PFSK-1 (cell line): ENCODE results near the gene CENPM.

ENCODE experiments used
- FOXP2 ChIP-seq: optimal IDR thresholded peaks from 2 replicates; pipeline ENCODE3; 2011; ENCODE audit warnings: borderline replicate concordance, control low read depth, inconsistent platforms; ENCODE audit not compliant: insufficient read depth; ENCODE audit errors: extremely low read length, extremely low read depth
- POLR2AphosphoS5 ChIP-seq: IDR thresholded peaks from 2 replicates; pipeline ENCODE4 v1.6.1; 2012; ENCODE audit warnings: low read depth, mild to moderate bottlenecking, control low read depth, low read length, moderate library complexity
- SIN3A ChIP-seq: IDR thresholded peaks from 2 replicates; pipeline ENCODE4 v1.6.1; 2012; ENCODE audit warnings: mild to moderate bottlenecking, low read length, moderate library complexity, borderline replicate concordance; ENCODE audit not compliant: insufficient read depth
- TF ChIP-seq, protein P1 (sequence below), 2 experiments: IDR thresholded peaks; 2 replicates each; pipeline versions ENCODE4 v1.6.1 to v1.8.0; 2011 to 2012; ENCODE audit warnings: low read depth in 2 of 2, low read length in 2 of 2, control low read depth in 1 of 2, inconsistent platforms in 1 of 2, mild to moderate bottlenecking in 1 of 2, moderate library complexity in 1 of 2; ENCODE audit not compliant: insufficient read depth in 1 of 2

DNA sequence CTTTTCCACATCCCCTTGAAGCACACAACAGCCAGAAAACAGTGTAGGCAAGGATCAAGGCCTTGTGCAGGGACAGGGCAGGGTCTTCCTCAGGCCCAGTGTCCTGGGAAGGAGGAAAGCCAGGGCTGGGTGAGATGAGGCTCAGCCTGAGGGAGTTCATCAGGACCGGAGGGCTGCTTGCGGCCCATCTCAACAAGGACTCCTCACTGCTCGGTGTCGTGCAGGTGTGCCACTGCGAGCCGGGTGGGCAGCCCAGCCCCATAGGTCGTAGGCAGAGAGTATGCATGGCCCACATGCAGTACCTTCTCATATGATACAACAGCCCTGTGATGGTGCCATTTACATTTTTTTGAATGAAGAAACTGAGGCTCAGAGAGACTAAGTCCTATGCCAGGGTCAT, 44.9 kb downstream of the CENPM start:
- TF ChIP-seq POLR2AphosphoS5 (no peak), FOXP2 (no peak), SIN3A (no peak)
- TF ChIP-seq, protein P1, sequence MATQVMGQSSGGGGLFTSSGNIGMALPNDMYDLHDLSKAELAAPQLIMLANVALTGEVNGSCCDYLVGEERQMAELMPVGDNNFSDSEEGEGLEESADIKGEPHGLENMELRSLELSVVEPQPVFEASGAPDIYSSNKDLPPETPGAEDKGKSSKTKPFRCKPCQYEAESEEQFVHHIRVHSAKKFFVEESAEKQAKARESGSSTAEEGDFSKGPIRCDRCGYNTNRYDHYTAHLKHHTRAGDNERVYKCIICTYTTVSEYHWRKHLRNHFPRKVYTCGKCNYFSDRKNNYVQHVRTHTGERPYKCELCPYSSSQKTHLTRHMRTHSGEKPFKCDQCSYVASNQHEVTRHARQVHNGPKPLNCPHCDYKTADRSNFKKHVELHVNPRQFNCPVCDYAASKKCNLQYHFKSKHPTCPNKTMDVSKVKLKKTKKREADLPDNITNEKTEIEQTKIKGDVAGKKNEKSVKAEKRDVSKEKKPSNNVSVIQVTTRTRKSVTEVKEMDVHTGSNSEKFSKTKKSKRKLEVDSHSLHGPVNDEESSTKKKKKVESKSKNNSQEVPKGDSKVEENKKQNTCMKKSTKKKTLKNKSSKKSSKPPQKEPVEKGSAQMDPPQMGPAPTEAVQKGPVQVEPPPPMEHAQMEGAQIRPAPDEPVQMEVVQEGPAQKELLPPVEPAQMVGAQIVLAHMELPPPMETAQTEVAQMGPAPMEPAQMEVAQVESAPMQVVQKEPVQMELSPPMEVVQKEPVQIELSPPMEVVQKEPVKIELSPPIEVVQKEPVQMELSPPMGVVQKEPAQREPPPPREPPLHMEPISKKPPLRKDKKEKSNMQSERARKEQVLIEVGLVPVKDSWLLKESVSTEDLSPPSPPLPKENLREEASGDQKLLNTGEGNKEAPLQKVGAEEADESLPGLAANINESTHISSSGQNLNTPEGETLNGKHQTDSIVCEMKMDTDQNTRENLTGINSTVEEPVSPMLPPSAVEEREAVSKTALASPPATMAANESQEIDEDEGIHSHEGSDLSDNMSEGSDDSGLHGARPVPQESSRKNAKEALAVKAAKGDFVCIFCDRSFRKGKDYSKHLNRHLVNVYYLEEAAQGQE (IDR thresholded peaks at IDR 0.05; ENCODE audit: insufficient read depth in 1 of 2, low read depth in 2 of 2, low read length in 2 of 2) = no peak
